ENCODE measurements around the gene ULK3. TPM values are rescaled to one million over a fixed set of nuclear protein-coding genes. Genes with fewer than 3 reads are reported as not detected.
"Not testable (repeated sequence)": the region's sequence is repeated elsewhere in the genome, so short reads cannot be mapped to it uniquely, and the experiment has no call there.

Gene ULK3
- total RNA-seq, 4 donors from 2014 or later, result 53.3 to 113 (median 60.9) TPM

- intact Hi-C loops (cut with DNase I), result no loop called here
- WGBS, 2 donors, result 0 to 9% methylated on average over 3 to 9 of the region's 47 CpGs
- Histone ChIP-seq H3K36me3 (peaks cover 0 to 35% (median 0%) of the 10 kb centered on the region in 3 donors), H3K27ac (peak within 1 kb of the TSS; percentile 81 to 91 (median 89)), H3K4me3 (peak within 1 kb of the TSS; percentile 76 to 94 (median 88)), H3K4me1 (peaks cover 16 to 56% (median 21%) of the 10 kb centered on the region in 3 donors), H3K9me3 (no peaks in the 10 kb centered on the region), H3K27me3 (no peaks in the 10 kb centered on the region)
- peak in 5 of 6 experiments; percentile 20 to 44 (median 35) for TF ChIP-seq CTCF (IDR thresholded peaks at IDR 0.05)
- TF ChIP-seq POLR2A (IDR thresholded peaks at IDR 0.05), result peak in 3 of 4 donors; percentile 27 to 48 (median 41)
- no peak for DNase-seq
These were observed 47.1 kb upstream of the ULK3 start, which contains the start of gene MPI for GRCh38 chr15:74889883-74890664. Gene MPI, plus strand, starts transcription at chr15:74890042. Its CDS starts 32 bp downstream, at chr15:74890074.

GRCh38 chr15:74889390-74889882 lies 46.5 kb upstream of the ULK3 start:
- intact Hi-C loops (cut with DNase I), result no loop called here
- H3K4me3 ChIP-seq, result peak overlapping the region; percentile 76 to 94 (median 88)
- peaks cover 16 to 56% (median 26%) of the 10 kb centered on the region in 3 donors for H3K4me1 ChIP-seq
- TF ChIP-seq CTCF (IDR thresholded peaks at IDR 0.05) (no peak), POLR2A (IDR thresholded peaks at IDR 0.05) (no peak)
- peak overlapping the region; percentile 81 to 91 (median 89) for H3K27ac ChIP-seq
- no peaks in the 10 kb centered on the region for H3K27me3 ChIP-seq
- H3K36me3 ChIP-seq, result peaks cover 0 to 31% (median 0%) of the 10 kb centered on the region in 3 donors
- 16 to 26% methylated on average over 7 to 8 of the region's 8 CpGs for WGBS, 2 donors
- H3K9me3 ChIP-seq, result no peaks in the 10 kb centered on the region
- no peak for DNase-seq

DNA sequence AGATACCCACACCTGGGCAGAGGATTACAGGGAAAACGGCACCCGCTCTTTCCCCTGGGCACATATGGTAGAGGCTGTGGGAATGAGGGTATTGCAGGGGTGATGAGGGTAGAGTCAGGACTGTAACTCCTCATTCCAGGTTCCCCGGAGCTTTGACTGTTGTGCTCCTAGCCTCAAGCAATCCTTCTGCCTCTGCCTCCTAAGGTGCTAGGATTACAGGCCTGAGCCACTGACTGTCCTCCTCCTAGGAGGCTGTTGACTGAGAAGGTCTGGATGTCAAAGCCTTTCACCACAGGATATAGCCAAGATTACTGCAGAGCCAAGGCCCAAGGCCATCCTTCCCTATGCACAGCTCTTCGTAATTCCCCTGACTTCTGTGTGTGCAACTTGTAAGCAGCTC lies 45.8 kb upstream of the ULK3 start:
- H3K27ac ChIP-seq, result peak overlapping the region in 3 of 4 donors; percentile 81 to 91 (median 89)
- H3K27me3 ChIP-seq, result no peaks in the 10 kb centered on the region
- no peak overlapping the region for H3K4me3 ChIP-seq
- 90% methylated on average over 4 of the region's 4 CpGs; no CpG with 5 or more reads in 1 of the 2 donors for WGBS, 2 donors
- intact Hi-C loops (cut with DNase I), result no loop called here
- DNase-seq, result no peak
- H3K36me3 ChIP-seq, result peaks cover 0 to 26% (median 0%) of the 10 kb centered on the region in 3 donors
- TF ChIP-seq POLR2A (IDR thresholded peaks at IDR 0.05) (no peak), CTCF (IDR thresholded peaks at IDR 0.05) (no peak)
- H3K4me1 ChIP-seq, result peaks cover 16 to 53% (median 26%) of the 10 kb centered on the region in 3 donors
- H3K9me3 ChIP-seq, result no peaks in the 10 kb centered on the region

DNA sequence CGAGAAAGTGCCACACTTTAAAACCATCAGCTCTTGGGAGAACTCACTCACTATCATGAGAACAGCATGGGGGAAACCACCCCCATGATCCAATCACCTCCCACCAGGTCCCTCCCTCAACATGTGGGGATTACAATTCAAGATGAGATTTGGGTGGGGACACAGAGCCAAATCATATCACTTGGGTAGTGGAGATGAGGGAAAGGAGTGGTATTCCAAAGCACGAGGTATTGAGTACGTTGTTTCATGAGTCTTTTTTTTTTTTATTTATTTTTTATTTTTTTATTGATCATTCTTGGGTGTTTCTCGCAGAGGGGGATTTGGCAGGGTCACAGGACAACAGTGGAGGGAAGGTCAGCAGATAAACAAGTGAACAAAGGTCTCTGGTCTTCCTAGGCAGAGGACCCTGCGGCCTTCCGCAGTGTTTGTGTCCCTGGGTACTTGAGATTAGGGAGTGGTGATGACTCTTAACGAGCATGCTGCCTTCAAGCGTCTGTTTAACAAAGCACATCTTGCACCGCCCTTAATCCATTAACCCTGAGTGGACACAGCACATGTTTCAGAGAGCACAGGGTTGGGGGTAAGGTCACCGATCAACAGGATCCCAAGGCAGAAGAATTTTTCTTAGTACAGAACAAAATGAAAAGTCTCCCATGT lies 44.7 kb upstream of the ULK3 start:
- DNase-seq; H3K4me3 ChIP-seq; H3K27ac ChIP-seq; H3K9me3 ChIP-seq; H3K27me3 ChIP-seq; intact Hi-C loops (cut with DNase I): not testable (repeated sequence)
- Histone ChIP-seq H3K36me3 (peaks cover 0 to 16% (median 0%) of the 10 kb centered on the region in 3 donors), H3K4me1 (peaks cover 16 to 42% (median 24%) of the 10 kb centered on the region in 3 donors)
- WGBS, 2 donors, result 79 to 90% methylated on average over 4 to 9 of the region's 10 CpGs

DNA sequence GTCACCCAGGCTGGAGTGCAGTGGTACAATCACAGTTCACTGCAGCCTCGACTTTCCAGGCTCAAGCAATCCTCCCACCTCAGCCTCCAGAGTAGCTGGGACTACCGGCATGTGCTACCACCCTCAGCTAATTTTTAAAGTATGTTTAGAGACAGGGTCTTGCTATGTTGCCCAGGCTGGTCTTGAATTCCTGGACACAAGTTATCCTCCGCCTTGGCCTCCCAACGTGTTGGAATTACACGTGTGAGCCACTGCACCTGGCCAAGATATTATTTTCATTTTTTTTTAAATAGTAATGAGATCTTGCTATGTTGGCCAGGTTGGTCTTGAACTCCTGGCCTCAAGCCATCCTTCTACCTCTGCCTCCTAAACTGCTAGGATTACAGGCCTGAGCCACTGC lies 42.5 kb upstream of the ULK3 start:
- TF ChIP-seq CTCF (IDR thresholded peaks at IDR 0.05), result no peak
- no peak for TF ChIP-seq POLR2A (IDR thresholded peaks at IDR 0.05)
- WGBS, 2 donors, result 80 to 82% methylated on average over 5 of the region's 5 CpGs

More for the DNA sequence above, 42.5 kb upstream of the ULK3 start:
- H3K27me3 ChIP-seq, result no peaks in the 10 kb centered on the region
- no peak for DNase-seq
- intact Hi-C loops (cut with DNase I), result no loop called here
- no peak overlapping the region for H3K4me3 ChIP-seq
- no peaks in the 10 kb centered on the region for H3K9me3 ChIP-seq
- H3K4me1 ChIP-seq, result peaks cover 8 to 20% (median 13%) of the 10 kb centered on the region in 3 donors
- H3K27ac ChIP-seq, result no peak overlapping the region
- H3K36me3 ChIP-seq, result no peaks in the 10 kb centered on the region

Measured in esophagus squamous epithelium (tissue), 5 donors.